ENCODE measurements around the gene ELAPOR1. TPM values are rescaled to one million over a fixed set of nuclear protein-coding genes. Genes with fewer than 3 reads are reported as not detected.

ELAPOR1 gene
- total and polyA plus RNA-seq, 9 of the 15 experiments (the other 6 are each of a cell fraction or from before 2014, with no cell fraction given): 0.07 to 1.2 (median 0.18) TPM

DNA sequence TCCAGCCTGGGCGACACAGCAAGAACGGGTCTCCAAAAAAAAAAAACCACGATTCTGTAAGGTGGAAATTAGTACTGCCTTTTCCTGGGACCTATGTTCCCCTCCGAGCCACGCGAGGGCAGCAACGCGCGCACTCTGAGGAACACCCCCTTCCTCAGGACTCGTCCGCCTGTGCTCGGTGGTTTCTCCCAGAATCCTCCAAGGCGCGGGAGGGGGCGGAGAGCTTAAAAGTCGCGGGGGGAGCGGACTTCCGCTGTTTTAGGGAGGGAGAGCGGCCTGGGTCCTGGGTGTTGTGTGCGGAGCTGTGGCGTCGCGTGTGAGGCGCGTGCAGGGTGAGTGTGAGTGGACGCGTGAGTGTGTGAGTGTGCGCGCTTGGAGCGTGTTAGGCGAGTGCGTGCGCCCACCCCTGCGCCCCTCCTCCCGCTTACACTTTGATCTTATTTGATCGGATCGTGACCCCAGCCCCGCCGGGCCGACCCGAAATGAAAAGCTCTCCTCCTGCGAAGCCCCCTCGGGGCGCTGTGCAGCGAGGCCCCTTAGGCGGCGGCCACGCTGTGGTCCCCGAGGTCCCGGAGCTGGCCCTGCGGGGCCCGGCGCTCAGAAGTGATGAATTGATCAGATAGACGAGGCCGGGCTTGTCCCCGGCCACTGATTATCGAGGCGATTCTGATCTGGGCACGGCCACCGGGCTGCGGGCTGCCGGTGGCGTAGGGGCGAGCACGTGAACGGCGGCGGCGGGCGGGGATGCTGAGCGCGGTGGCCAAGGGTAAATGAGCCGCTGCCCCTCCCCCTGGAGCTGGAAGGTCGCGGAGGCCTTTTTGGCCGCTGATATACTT, 13.8 kb upstream of the ELAPOR1 start (continued):
- TF ChIP-seq, protein P1, sequence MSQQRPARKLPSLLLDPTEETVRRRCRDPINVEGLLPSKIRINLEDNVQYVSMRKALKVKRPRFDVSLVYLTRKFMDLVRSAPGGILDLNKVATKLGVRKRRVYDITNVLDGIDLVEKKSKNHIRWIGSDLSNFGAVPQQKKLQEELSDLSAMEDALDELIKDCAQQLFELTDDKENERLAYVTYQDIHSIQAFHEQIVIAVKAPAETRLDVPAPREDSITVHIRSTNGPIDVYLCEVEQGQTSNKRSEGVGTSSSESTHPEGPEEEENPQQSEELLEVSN (IDR thresholded peaks at IDR 0.05; ENCODE audit: borderline replicate concordance in 1 of 2, extremely low read depth in 1 of 2, insufficient read depth in 1 of 2, insufficient read length in 1 of 2, low read depth in 1 of 2, low read length in 1 of 2, poor library complexity in 1 of 2, severe bottlenecking in 1 of 2): peak; percentile 95 to 97
- TF ChIP-seq BCOR (IDR thresholded peaks at IDR 0.05) (peak; percentile 80), CC2D1A (IDR thresholded peaks at IDR 0.05) (peak; percentile 94), ZSCAN29 (IDR thresholded peaks at IDR 0.05) (no peak), PHF21A (IDR thresholded peaks at IDR 0.05; ENCODE audit: borderline replicate concordance, low read depth) (peak; percentile 82), BHLHE40 (IDR thresholded peaks at IDR 0.05; ENCODE audit: low read length) (peak; percentile 97), SP1 (CRISPR knock-in tag; IDR thresholded peaks at IDR 0.05) (peak; percentile 99), TBP (optimal IDR thresholded peaks at IDR 0.05; ENCODE audit: low read depth, low read length) (peak; percentile 99), RBM22 (IDR thresholded peaks at IDR 0.05; ENCODE audit: low read depth, low read length, poor library complexity, severe bottlenecking) (peak; percentile 98), TEAD1 (CRISPR knock-in tag; IDR thresholded peaks at IDR 0.05) (peak in 1 of 2 experiments; percentile 97; a peak in 3 of 4 replicates), PHTF2 (CRISPR knock-in tag; IDR thresholded peaks at IDR 0.05) (no peak), SOX6 (IDR thresholded peaks at IDR 0.05) (peak; percentile 85), CREM (IDR thresholded peaks at IDR 0.05; ENCODE audit: low read depth) (peak; percentile 89), ETV5 (CRISPR knock-in tag; IDR thresholded peaks at IDR 0.05; ENCODE audit: low read depth) (peak; percentile 99)
- TF ChIP-seq, protein P2, sequence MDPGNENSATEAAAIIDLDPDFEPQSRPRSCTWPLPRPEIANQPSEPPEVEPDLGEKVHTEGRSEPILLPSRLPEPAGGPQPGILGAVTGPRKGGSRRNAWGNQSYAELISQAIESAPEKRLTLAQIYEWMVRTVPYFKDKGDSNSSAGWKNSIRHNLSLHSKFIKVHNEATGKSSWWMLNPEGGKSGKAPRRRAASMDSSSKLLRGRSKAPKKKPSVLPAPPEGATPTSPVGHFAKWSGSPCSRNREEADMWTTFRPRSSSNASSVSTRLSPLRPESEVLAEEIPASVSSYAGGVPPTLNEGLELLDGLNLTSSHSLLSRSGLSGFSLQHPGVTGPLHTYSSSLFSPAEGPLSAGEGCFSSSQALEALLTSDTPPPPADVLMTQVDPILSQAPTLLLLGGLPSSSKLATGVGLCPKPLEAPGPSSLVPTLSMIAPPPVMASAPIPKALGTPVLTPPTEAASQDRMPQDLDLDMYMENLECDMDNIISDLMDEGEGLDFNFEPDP (CRISPR knock-in tag; IDR thresholded peaks at IDR 0.05): peak; percentile 75
- TF ChIP-seq, protein P3, sequence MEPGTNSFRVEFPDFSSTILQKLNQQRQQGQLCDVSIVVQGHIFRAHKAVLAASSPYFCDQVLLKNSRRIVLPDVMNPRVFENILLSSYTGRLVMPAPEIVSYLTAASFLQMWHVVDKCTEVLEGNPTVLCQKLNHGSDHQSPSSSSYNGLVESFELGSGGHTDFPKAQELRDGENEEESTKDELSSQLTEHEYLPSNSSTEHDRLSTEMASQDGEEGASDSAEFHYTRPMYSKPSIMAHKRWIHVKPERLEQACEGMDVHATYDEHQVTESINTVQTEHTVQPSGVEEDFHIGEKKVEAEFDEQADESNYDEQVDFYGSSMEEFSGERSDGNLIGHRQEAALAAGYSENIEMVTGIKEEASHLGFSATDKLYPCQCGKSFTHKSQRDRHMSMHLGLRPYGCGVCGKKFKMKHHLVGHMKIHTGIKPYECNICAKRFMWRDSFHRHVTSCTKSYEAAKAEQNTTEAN (CRISPR knock-in tag; IDR thresholded peaks at IDR 0.05): peak; percentile 96
- TF ChIP-seq, protein P4, sequence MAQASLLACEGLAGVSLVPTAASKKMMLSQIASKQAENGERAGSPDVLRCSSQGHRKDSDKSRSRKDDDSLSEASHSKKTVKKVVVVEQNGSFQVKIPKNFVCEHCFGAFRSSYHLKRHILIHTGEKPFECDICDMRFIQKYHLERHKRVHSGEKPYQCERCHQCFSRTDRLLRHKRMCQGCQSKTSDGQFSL (CRISPR knock-in tag; IDR thresholded peaks at IDR 0.05): peak; percentile 94
- TF ChIP-seq, protein P4 (tag; IDR thresholded peaks at IDR 0.05): peak in 1 of 2 experiments; percentile 94; a peak in 2 of 4 replicates
- TF ChIP-seq, protein P5, sequence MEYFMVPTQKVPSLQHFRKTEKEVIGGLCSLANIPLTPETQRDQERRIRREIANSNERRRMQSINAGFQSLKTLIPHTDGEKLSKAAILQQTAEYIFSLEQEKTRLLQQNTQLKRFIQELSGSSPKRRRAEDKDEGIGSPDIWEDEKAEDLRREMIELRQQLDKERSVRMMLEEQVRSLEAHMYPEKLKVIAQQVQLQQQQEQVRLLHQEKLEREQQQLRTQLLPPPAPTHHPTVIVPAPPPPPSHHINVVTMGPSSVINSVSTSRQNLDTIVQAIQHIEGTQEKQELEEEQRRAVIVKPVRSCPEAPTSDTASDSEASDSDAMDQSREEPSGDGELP (CRISPR knock-in tag; IDR thresholded peaks at IDR 0.05; ENCODE audit: borderline replicate concordance): peak; percentile 93
- TF ChIP-seq, protein P6, sequence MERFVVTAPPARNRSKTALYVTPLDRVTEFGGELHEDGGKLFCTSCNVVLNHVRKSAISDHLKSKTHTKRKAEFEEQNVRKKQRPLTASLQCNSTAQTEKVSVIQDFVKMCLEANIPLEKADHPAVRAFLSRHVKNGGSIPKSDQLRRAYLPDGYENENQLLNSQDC (CRISPR knock-in tag; IDR thresholded peaks at IDR 0.05): peak; percentile 88; the same call in 1 of the 2 replicates

Data from K562 (cell line).